HG02642 (cell line): ENCODE measurements around the gene DLX5.

ENCODE experiments used
- ATAC-seq: cut with Tn5 transposase; IDR thresholded peaks from one replicate; pipeline ENCODE4 v1.9.1; 2021; ENCODE audit warnings: mild to moderate bottlenecking; ENCODE audit not compliant: unreplicated experiment, poor library complexity

The DLX5 gene

GRCh38 chr7:97018791-97019531, 5.7 kb downstream of the DLX5 start:
- ATAC-seq: no peak

- no peak for ATAC-seq
These were observed 6.5 kb downstream of the DLX5 start for GRCh38 chr7:97018126-97018601.

GRCh38 chr7:97017192-97018125, 7.2 kb downstream of the DLX5 start:
- no peak for ATAC-seq

GRCh38 chr7:97016381-97017191, 8.0 kb downstream of the DLX5 start:
- ATAC-seq: no peak

GRCh38 chr7:97015756-97016380, 8.8 kb downstream of the DLX5 start:
- ATAC-seq: no peak

GRCh38 chr7:97015279-97015678, 9.4 kb downstream of the DLX5 start:
- ATAC-seq: no peak

- no peak for ATAC-seq
These were observed 10.4 kb downstream of the DLX5 start for GRCh38 chr7:97014145-97014750.

- no peak for ATAC-seq
These were observed 10.8 kb downstream of the DLX5 start for GRCh38 chr7:97013845-97014134.

- no peak for ATAC-seq
These were observed 11.3 kb downstream of the DLX5 start for GRCh38 chr7:97013134-97013844.

GRCh38 chr7:97012365-97013133, 12.1 kb downstream of the DLX5 start:
- ATAC-seq: no peak

GRCh38 chr7:97011536-97012364, 12.9 kb downstream of the DLX5 start:
- no peak for ATAC-seq

- no peak for ATAC-seq
These were observed 13.5 kb downstream of the DLX5 start for GRCh38 chr7:97011104-97011503.

- ATAC-seq: no peak
These were observed 14.6 kb downstream of the DLX5 start for GRCh38 chr7:97009753-97010732.

- no peak for ATAC-seq
These were observed 16.2 kb downstream of the DLX5 start for GRCh38 chr7:97008275-97008917.

GRCh38 chr7:97007583-97007861, 17.1 kb downstream of the DLX5 start:
- no peak for ATAC-seq
